H9 (cell line): Measurements from ENCODE around the gene CTNNA3. TPM values are rescaled to one million over a fixed set of nuclear protein-coding genes. Genes with fewer than 3 reads are reported as not detected.

Source experiments
- DNase-seq: peaks from one replicate; pipeline ENCODE4 v3.0.0-alpha.2; 2017
- H2AFZ ChIP-seq: one replicate; pipeline ENCODE4 v1.6.1; 2013; ENCODE audit warnings: mild to moderate bottlenecking, low read length, control low read depth, moderate library complexity
- H2AK5ac ChIP-seq: 2 replicates; pipeline ENCODE4 v1.6.1; 2013; ENCODE audit warnings: low read length, control low read depth, mixed read lengths; ENCODE audit not compliant: insufficient read length
- H2BK120ac ChIP-seq: one replicate; pipeline ENCODE4 v1.6.1; 2013; ENCODE audit warnings: low read depth, mild to moderate bottlenecking, low read length, control low read depth, inconsistent platforms; ENCODE audit not compliant: poor library complexity, severe bottlenecking
- H2BK12ac ChIP-seq: 2 replicates; pipeline ENCODE4 v1.6.1; 2013; ENCODE audit warnings: low read length, control low read depth, mixed read lengths, low read depth; ENCODE audit not compliant: insufficient read length
- H2BK15ac ChIP-seq: 2 replicates; pipeline ENCODE4 v1.6.1; 2013; ENCODE audit warnings: low read depth, low read length, control low read depth
- H2BK20ac ChIP-seq: one replicate; pipeline ENCODE4 v1.6.1; 2013; ENCODE audit warnings: low read depth, mild to moderate bottlenecking, low read length, control low read depth, inconsistent platforms; ENCODE audit not compliant: poor library complexity, severe bottlenecking
- H2BK5ac ChIP-seq: 2 replicates; pipeline ENCODE4 v1.6.1; 2013; ENCODE audit warnings: low read length, control low read depth, mixed read lengths; ENCODE audit not compliant: insufficient read length
- H3K14ac ChIP-seq: 2 replicates; pipeline ENCODE4 v1.6.1; 2013; ENCODE audit warnings: low read length, control low read depth; ENCODE audit not compliant: insufficient read depth
- H3K18ac ChIP-seq: 2 replicates; pipeline ENCODE4 v1.6.1; 2013; ENCODE audit warnings: low read depth, mild to moderate bottlenecking, mixed read lengths, low read length, control low read depth; ENCODE audit not compliant: insufficient read length
- H3K23ac ChIP-seq: 2 replicates; pipeline ENCODE4 v1.6.1; 2013; ENCODE audit warnings: low read length, control low read depth, mixed read lengths, low read depth; ENCODE audit not compliant: insufficient read length
- H3K23me2 ChIP-seq: 2 replicates; pipeline ENCODE4 v1.6.1; 2013; ENCODE audit warnings: low read depth, mild to moderate bottlenecking, mixed read lengths, low read length, control low read depth; ENCODE audit not compliant: insufficient read length, poor library complexity, severe bottlenecking
- H3K27ac ChIP-seq: 2 replicates; pipeline ENCODE4 v1.5.1; 2013; ENCODE audit warnings: low read length, control low read depth, mixed read lengths, low read depth; ENCODE audit not compliant: insufficient read length
- H3K27me3 ChIP-seq: 2 replicates; pipeline ENCODE4 v1.6.1; 2013; ENCODE audit warnings: low read length, control low read depth, inconsistent platforms; ENCODE audit not compliant: insufficient read depth
- H3K4ac ChIP-seq: 2 replicates; pipeline ENCODE4 v1.6.1; 2013; ENCODE audit warnings: low read depth, mild to moderate bottlenecking, control low read depth, inconsistent platforms, low read length, moderate library complexity
- H3K4me1 ChIP-seq: 2 replicates; pipeline ENCODE4 v1.6.1; 2013; ENCODE audit warnings: low read length, control low read depth, inconsistent platforms; ENCODE audit not compliant: insufficient read depth
- H3K4me2 ChIP-seq: 2 replicates; pipeline ENCODE4 v1.6.1; 2013; ENCODE audit warnings: low read length, control low read depth, mixed read lengths; ENCODE audit not compliant: insufficient read length, insufficient read depth
- H3K56ac ChIP-seq: 2 replicates; pipeline ENCODE4 v1.6.1; 2013; ENCODE audit warnings: low read depth, mild to moderate bottlenecking, mixed read lengths, low read length, control low read depth; ENCODE audit not compliant: insufficient read length
- H3K79me1 ChIP-seq: 2 replicates; pipeline ENCODE4 v1.6.1; 2013; ENCODE audit warnings: low read depth, mild to moderate bottlenecking, moderate library complexity, low read length, control low read depth, inconsistent platforms; ENCODE audit not compliant: insufficient read depth, poor library complexity, severe bottlenecking
- H3K79me2 ChIP-seq: 2 replicates; pipeline ENCODE4 v1.6.1; 2013; ENCODE audit warnings: low read length, control low read depth, inconsistent platforms; ENCODE audit not compliant: insufficient read depth
- H3K9ac ChIP-seq: 2 replicates; pipeline ENCODE4 v1.6.1; 2013; ENCODE audit warnings: low read length, control low read depth, mixed read lengths; ENCODE audit not compliant: insufficient read length; ENCODE audit errors: extremely low read depth
- H3K9me3 ChIP-seq: one replicate; pipeline ENCODE4 v1.6.1; 2013; ENCODE audit warnings: low read depth, low read length, inconsistent platforms; ENCODE audit not compliant: control insufficient read depth
- H3T11ph ChIP-seq: one replicate; pipeline ENCODE4 v1.6.1; 2013; ENCODE audit warnings: mild to moderate bottlenecking, low read length, control low read depth, inconsistent platforms
- H4K20me1 ChIP-seq: one replicate; pipeline ENCODE4 v1.6.1; 2013; ENCODE audit not compliant: control insufficient read depth, insufficient read length, insufficient read depth
- H4K5ac ChIP-seq: 2 replicates; pipeline ENCODE4 v1.6.1; 2013; ENCODE audit warnings: low read depth, mild to moderate bottlenecking, mixed read lengths, low read length, control low read depth; ENCODE audit not compliant: insufficient read length
- H4K8ac ChIP-seq: replicated peaks from 2 replicates; pipeline ENCODE4 v1.6.1; 2013; ENCODE audit warnings: low read length, control low read depth, mixed read lengths, low read depth; ENCODE audit not compliant: insufficient read length
- H4K91ac ChIP-seq: 2 replicates; pipeline ENCODE4 v1.6.1; 2013; ENCODE audit warnings: low read depth, mild to moderate bottlenecking, moderate library complexity, mixed read lengths, low read length, control low read depth; ENCODE audit not compliant: insufficient read length
- H3K27ac Mint-ChIP-seq, 3 experiments: 2 replicates in 2 of 3; 3 replicates in 1 of 3; pipeline ENCODE4 v1.8.0; 2020 to 2021; ENCODE audit warnings: mixed read lengths in 3 of 3, mild to moderate bottlenecking in 1 of 3, moderate library complexity in 1 of 3
- H3K27me3 Mint-ChIP-seq: 2 replicates; pipeline ENCODE4 v1.8.0; 2021; ENCODE audit warnings: low read depth, mild to moderate bottlenecking, moderate library complexity, mixed read lengths
- H3K36me3 Mint-ChIP-seq, 3 experiments: 2 replicates in 2 of 3; 3 replicates in 1 of 3; pipeline ENCODE4 v1.8.0; 2020 to 2021; ENCODE audit warnings: low read depth in 3 of 3, mixed read lengths in 3 of 3; ENCODE audit not compliant: insufficient read depth in 1 of 3
- H3K4me1 Mint-ChIP-seq, 2 experiments: 2 replicates each; pipeline ENCODE4 v1.8.0; 2020; ENCODE audit warnings: mixed read lengths in 2 of 2
- H3K4me3 Mint-ChIP-seq, 2 experiments: 2 replicates in 1 of 2; 3 replicates in 1 of 2; pipeline ENCODE4 v1.8.0; 2020 to 2021; ENCODE audit warnings: mild to moderate bottlenecking in 2 of 2, mixed read lengths in 2 of 2, moderate library complexity in 1 of 2
- H3K9me3 Mint-ChIP-seq, 2 experiments: 2 replicates in 1 of 2; 3 replicates in 1 of 2; pipeline ENCODE4 v1.8.0; 2020; ENCODE audit warnings: mild to moderate bottlenecking in 2 of 2, mixed read lengths in 2 of 2, moderate library complexity in 1 of 2
- WGBS: extraction: QIAGEN DNeasy Blood & Tissue Kit; methylation state at CpG from one replicate; pipeline ENCODE4 v1.1.7; 2013; ENCODE audit warnings: missing lambda C conversion rate, low lambda C conversion rate, mixed read lengths; ENCODE audit not compliant: insufficient read length; ENCODE audit errors: extremely low coverage; 5-methylcytosine and 5-hydroxymethylcytosine counted together
- total RNA-seq: library from RNA; stranded (reverse); gene quantifications from 2 replicates; pipeline ENCODE4 v1.2.1, GENCODE V29; 2021
- TF ChIP-seq, protein P1 (sequence below): fragments of 200-600 bp; sonication (generic); conservative IDR thresholded peaks from 3 replicates; pipeline ENCODE4 v1.8.0; 2021; ENCODE audit warnings: antibody characterized with exemption, mild to moderate bottlenecking

Gene CTNNA3
- total RNA-seq, 1 experiment from 2014 or later = 3.3 TPM

- Histone ChIP-seq H2BK20ac (no peak overlapping the region), H3K4me1 (no peaks in the 10 kb centered on the region), H3T11ph (no peak overlapping the region), H2BK12ac (no peak overlapping the region), H3K14ac (no peak overlapping the region), H3K79me2 (no peaks in the 10 kb centered on the region), H4K91ac (no peak overlapping the region), H3K79me1 (no peaks in the 10 kb centered on the region), H3K27ac (no peak overlapping the region), H2AK5ac (no peak overlapping the region), H4K5ac (no peak overlapping the region), H2BK5ac (no peak overlapping the region), H3K23me2 (no peaks in the 10 kb centered on the region), H3K27me3 (no peaks in the 10 kb centered on the region), H4K20me1 (no peaks in the 10 kb centered on the region), H2BK15ac (no peak overlapping the region), H3K56ac (no peak overlapping the region), H2AFZ (no peak overlapping the region), H3K9me3 (no peaks in the 10 kb centered on the region), H3K23ac (no peak overlapping the region), H3K18ac (no peak overlapping the region), H4K8ac (no peak overlapping the region), H3K4ac (no peak overlapping the region), H2BK120ac (no peak overlapping the region), H3K4me2 (no peak overlapping the region), H3K9ac (no peak overlapping the region)
- Mint-ChIP-seq H3K36me3 (no peaks in the 10 kb centered on the region), H3K27ac (no peak overlapping the region), H3K27me3 (no peaks in the 10 kb centered on the region), H3K9me3 (no peaks in the 10 kb centered on the region), H3K4me1 (no peaks in the 10 kb centered on the region), H3K4me3 (no peak overlapping the region)
- no CpG with 5 or more reads among the region's 1 CpG for WGBS
- TF ChIP-seq, protein P1, sequence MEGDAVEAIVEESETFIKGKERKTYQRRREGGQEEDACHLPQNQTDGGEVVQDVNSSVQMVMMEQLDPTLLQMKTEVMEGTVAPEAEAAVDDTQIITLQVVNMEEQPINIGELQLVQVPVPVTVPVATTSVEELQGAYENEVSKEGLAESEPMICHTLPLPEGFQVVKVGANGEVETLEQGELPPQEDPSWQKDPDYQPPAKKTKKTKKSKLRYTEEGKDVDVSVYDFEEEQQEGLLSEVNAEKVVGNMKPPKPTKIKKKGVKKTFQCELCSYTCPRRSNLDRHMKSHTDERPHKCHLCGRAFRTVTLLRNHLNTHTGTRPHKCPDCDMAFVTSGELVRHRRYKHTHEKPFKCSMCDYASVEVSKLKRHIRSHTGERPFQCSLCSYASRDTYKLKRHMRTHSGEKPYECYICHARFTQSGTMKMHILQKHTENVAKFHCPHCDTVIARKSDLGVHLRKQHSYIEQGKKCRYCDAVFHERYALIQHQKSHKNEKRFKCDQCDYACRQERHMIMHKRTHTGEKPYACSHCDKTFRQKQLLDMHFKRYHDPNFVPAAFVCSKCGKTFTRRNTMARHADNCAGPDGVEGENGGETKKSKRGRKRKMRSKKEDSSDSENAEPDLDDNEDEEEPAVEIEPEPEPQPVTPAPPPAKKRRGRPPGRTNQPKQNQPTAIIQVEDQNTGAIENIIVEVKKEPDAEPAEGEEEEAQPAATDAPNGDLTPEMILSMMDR = no peak
- no peak for DNase-seq
Measured at GRCh38 chr10:67537906-67538305, 158.1 kb downstream of the CTNNA3 start.
